Astrocyte of the spinal cord (primary cell): Measurements from ENCODE around the gene STAG1.

ENCODE experiments used
- DNase-seq: peaks from one replicate; pipeline ENCODE4 v3.0.0; 2011; ENCODE audit warnings: low read depth, low spot score
- H3K4me3 ChIP-seq: 2 replicates; pipeline ENCODE4 v1.5.1; 2011; ENCODE audit warnings: low read depth, mild to moderate bottlenecking, low read length, moderate library complexity
- in situ Hi-C: cut with HindIII; loops from 2 replicates; pipeline ENCODE4 v1.10.0; 2017; ENCODE audit warnings: low sequenced_read_pairs
- TF ChIP-seq, protein P1 (sequence below): IDR thresholded peaks from 2 replicates; pipeline ENCODE4 v1.5.1; 2012; ENCODE audit warnings: low read depth, mild to moderate bottlenecking, low read length, inconsistent platforms

The STAG1 gene

GRCh38 chr3:136682740-136683312, 69.4 kb downstream of the STAG1 start:
- DNase-seq, result no peak
- TF ChIP-seq, protein P1, sequence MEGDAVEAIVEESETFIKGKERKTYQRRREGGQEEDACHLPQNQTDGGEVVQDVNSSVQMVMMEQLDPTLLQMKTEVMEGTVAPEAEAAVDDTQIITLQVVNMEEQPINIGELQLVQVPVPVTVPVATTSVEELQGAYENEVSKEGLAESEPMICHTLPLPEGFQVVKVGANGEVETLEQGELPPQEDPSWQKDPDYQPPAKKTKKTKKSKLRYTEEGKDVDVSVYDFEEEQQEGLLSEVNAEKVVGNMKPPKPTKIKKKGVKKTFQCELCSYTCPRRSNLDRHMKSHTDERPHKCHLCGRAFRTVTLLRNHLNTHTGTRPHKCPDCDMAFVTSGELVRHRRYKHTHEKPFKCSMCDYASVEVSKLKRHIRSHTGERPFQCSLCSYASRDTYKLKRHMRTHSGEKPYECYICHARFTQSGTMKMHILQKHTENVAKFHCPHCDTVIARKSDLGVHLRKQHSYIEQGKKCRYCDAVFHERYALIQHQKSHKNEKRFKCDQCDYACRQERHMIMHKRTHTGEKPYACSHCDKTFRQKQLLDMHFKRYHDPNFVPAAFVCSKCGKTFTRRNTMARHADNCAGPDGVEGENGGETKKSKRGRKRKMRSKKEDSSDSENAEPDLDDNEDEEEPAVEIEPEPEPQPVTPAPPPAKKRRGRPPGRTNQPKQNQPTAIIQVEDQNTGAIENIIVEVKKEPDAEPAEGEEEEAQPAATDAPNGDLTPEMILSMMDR, result no peak
- in situ Hi-C loops, result no loop called here
- no peak overlapping the region for H3K4me3 ChIP-seq

- TF ChIP-seq, protein P1, result no peak
- in situ Hi-C loops, result no loop called here
- peak; percentile 35 for DNase-seq
- no peak overlapping the region for H3K4me3 ChIP-seq
Observed at GRCh38 chr3:136678981-136679380, 73.2 kb downstream of the STAG1 start.

DNA sequence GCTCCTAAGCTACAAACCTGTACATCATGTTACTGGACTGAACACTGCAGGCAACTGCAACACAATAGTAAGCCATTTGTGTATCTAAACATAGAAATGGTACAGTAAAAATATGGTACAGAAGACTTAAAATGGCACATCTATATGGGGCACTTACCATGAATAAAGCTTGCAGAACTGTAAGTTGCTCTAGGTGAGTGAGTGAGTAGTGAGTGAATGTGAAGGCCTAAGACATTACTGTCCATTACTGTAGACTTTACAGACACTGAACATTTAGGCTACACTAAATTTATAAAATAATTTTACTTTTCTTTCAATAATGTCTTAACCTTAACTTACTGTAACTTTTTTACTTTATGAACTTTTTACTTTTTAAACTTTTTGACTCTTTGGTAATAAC, 76.2 kb downstream of the STAG1 start:
- in situ Hi-C loops, result no loop called here
- no peak overlapping the region for H3K4me3 ChIP-seq
- DNase-seq, result no peak
- TF ChIP-seq, protein P1, result no peak

- H3K4me3 ChIP-seq, result no peak overlapping the region
- TF ChIP-seq, protein P1, result no peak
- in situ Hi-C loops, result no loop called here
- no peak for DNase-seq
Observed at GRCh38 chr3:136675150-136675858, 76.9 kb downstream of the STAG1 start.

- TF ChIP-seq, protein P1, result no peak
- no peak for DNase-seq
- in situ Hi-C loops, result no loop called here
- no peak overlapping the region for H3K4me3 ChIP-seq
Observed at GRCh38 chr3:136672457-136672856, 79.7 kb downstream of the STAG1 start.

DNA sequence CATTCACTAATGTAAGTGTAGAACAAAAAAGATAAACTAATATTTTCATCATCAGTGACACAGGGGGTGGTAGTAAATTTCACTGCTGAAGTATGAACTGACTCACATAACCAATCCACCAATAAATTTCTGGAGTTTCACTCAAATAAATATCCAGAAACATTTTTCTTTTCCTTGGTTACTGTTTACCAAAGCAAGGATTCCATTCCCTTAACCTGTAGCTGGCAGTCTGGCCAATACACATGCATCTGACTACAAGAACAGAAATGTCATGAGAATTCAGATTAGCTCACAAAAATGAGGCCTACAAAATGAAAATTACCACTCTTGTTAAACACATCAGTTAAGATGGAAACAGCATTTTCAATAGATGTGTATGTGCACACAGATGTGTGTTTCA, 80.3 kb downstream of the STAG1 start:
- TF ChIP-seq, protein P1, result no peak
- H3K4me3 ChIP-seq, result no peak overlapping the region
- in situ Hi-C loops, result no loop called here
- DNase-seq, result peak; percentile 49
